Measurements from ENCODE around the gene GSE1.

GSE1 gene

GRCh38 chr16:85617948-85618347 is 4.8 kb downstream of the GSE1 start:
- ATAC-seq (ENCODE audit: low read depth) (no peak), DNase-seq (ENCODE audit: low spot score) (no peak)
- Histone ChIP-seq H3K36me3 (ENCODE audit: low read depth) (no peaks in the 10 kb centered on the region), H3K9me3 (ENCODE audit: severe bottlenecking) (no peaks in the 10 kb centered on the region), H3K27me3 (ENCODE audit: insufficient read depth, poor library complexity, severe bottlenecking) (no peaks in the 10 kb centered on the region), H3K27ac (ENCODE audit: poor library complexity, severe bottlenecking) (no peak overlapping the region), H3K4me1 (ENCODE audit: insufficient read depth, poor library complexity, severe bottlenecking) (peaks cover 7% of the 10 kb centered on the region), H3K4me3 (ENCODE audit: severe bottlenecking) (no peak overlapping the region)
- no peak for TF ChIP-seq CTCF (IDR thresholded peaks at IDR 0.05; ENCODE audit: poor library complexity, severe bottlenecking)

GRCh38 chr16:85618521-85618920 is 5.4 kb downstream of the GSE1 start:
- no peak for DNase-seq (ENCODE audit: low spot score)
- no peaks in the 10 kb centered on the region for H3K36me3 ChIP-seq (ENCODE audit: low read depth)
- no peaks in the 10 kb centered on the region for H3K9me3 ChIP-seq (ENCODE audit: severe bottlenecking)
- ATAC-seq (ENCODE audit: low read depth), result no peak
- no peak overlapping the region for H3K4me3 ChIP-seq (ENCODE audit: severe bottlenecking)
- no peak overlapping the region for H3K27ac ChIP-seq (ENCODE audit: poor library complexity, severe bottlenecking)
- no peak for TF ChIP-seq CTCF (IDR thresholded peaks at IDR 0.05; ENCODE audit: poor library complexity, severe bottlenecking)
- H3K4me1 ChIP-seq (ENCODE audit: insufficient read depth, poor library complexity, severe bottlenecking), result peaks cover 7% of the 10 kb centered on the region
- H3K27me3 ChIP-seq (ENCODE audit: insufficient read depth, poor library complexity, severe bottlenecking), result no peaks in the 10 kb centered on the region

GRCh38 chr16:85619101-85619891 is 6.2 kb downstream of the GSE1 start:
- peaks cover 7% of the 10 kb centered on the region for H3K4me1 ChIP-seq (ENCODE audit: insufficient read depth, poor library complexity, severe bottlenecking)
- H3K27me3 ChIP-seq (ENCODE audit: insufficient read depth, poor library complexity, severe bottlenecking), result no peaks in the 10 kb centered on the region
- ATAC-seq (ENCODE audit: low read depth) (no peak), DNase-seq (ENCODE audit: low spot score) (no peak)
- no peak for TF ChIP-seq CTCF (IDR thresholded peaks at IDR 0.05; ENCODE audit: poor library complexity, severe bottlenecking)
- no peaks in the 10 kb centered on the region for H3K36me3 ChIP-seq (ENCODE audit: low read depth)
- H3K27ac ChIP-seq (ENCODE audit: poor library complexity, severe bottlenecking), result no peak overlapping the region
- H3K4me3 ChIP-seq (ENCODE audit: severe bottlenecking), result no peak overlapping the region
- no peaks in the 10 kb centered on the region for H3K9me3 ChIP-seq (ENCODE audit: severe bottlenecking)

- H3K27ac ChIP-seq (ENCODE audit: poor library complexity, severe bottlenecking), result no peak overlapping the region
- no peak for DNase-seq (ENCODE audit: low spot score)
- peaks cover 5% of the 10 kb centered on the region for H3K4me1 ChIP-seq (ENCODE audit: insufficient read depth, poor library complexity, severe bottlenecking)
Measured at GRCh38 chr16:85620374-85620773, 7.3 kb downstream of the GSE1 start.

More at GRCh38 chr16:85620374-85620773, 7.3 kb downstream of the GSE1 start:
- Histone ChIP-seq H3K36me3 (ENCODE audit: low read depth) (no peaks in the 10 kb centered on the region), H3K27me3 (ENCODE audit: insufficient read depth, poor library complexity, severe bottlenecking) (no peaks in the 10 kb centered on the region), H3K4me3 (ENCODE audit: severe bottlenecking) (no peak overlapping the region), H3K9me3 (ENCODE audit: severe bottlenecking) (no peaks in the 10 kb centered on the region)
- ATAC-seq (ENCODE audit: low read depth), result no peak
- no peak for TF ChIP-seq CTCF (IDR thresholded peaks at IDR 0.05; ENCODE audit: poor library complexity, severe bottlenecking)

All from RWPE2 (cell line).